K562 (cell line): ENCODE measurements around the gene CELF4.

ENCODE experiments used
- CBX1 ChIP-seq: sonication (generic); IDR thresholded peaks from 2 replicates; pipeline ENCODE4 v1.6.1; 2016; ENCODE audit warnings: antibody characterized with exemption, low read depth, mild to moderate bottlenecking
- FOXK2 ChIP-seq, 2 experiments: fragments of 450-650 bp; IDR thresholded peaks in 1 of 2; conservative IDR thresholded peaks in 1 of 2; 2 replicates each; pipeline ENCODE4 v1.6.1; 2016; ENCODE audit warnings: low read depth in 2 of 2, mild to moderate bottlenecking in 1 of 2
- GATA2 ChIP-seq: sonication (generic); formaldehyde crosslinking; IDR thresholded peaks from 2 replicates; pipeline ENCODE4 v1.4.0; 2020; ENCODE audit warnings: mild to moderate bottlenecking, missing genetic modification reagents
- IFI16 ChIP-seq: fragments of 250-450 bp; sonication (Bioruptor Pico); IDR thresholded peaks from 2 replicates; pipeline ENCODE4 v2.1.2; 2022; ENCODE audit warnings: mild to moderate bottlenecking, inconsistent platforms
- MAFK ChIP-seq: IDR thresholded peaks from 2 replicates; pipeline ENCODE4 v1.6.1; 2011; ENCODE audit warnings: low read length, improper control_type of control experiment
- SNRNP70 ChIP-seq: fragments of 200-400 bp; formaldehyde crosslinking; optimal IDR thresholded peaks from 2 replicates; pipeline ENCODE3; 2017; ENCODE audit warnings: low read depth, low read length
- TCF7 ChIP-seq: sonication (generic); IDR thresholded peaks from 2 replicates; pipeline ENCODE4 v1.6.1; 2016; ENCODE audit warnings: antibody characterized with exemption, borderline replicate concordance
- TF ChIP-seq, protein P1 (sequence below): sonication (generic); formaldehyde crosslinking; IDR thresholded peaks from 2 replicates; pipeline ENCODE4 v1.8.0; 2023; ENCODE audit warnings: mild to moderate bottlenecking, missing genetic modification reagents
- TF ChIP-seq, protein P2 (sequence below): sonication (generic); formaldehyde crosslinking; IDR thresholded peaks from 2 replicates; pipeline ENCODE4 v1.8.1; 2023; ENCODE audit warnings: mild to moderate bottlenecking, missing genetic modification reagents
- TF ChIP-seq, protein P3 (sequence below), 3 experiments: IDR thresholded peaks in 2 of 3; conservative IDR thresholded peaks in 1 of 3; 2 replicates each; pipeline ENCODE4 v1.5.1; 2011 to 2012; ENCODE audit warnings: low read length in 3 of 3, mild to moderate bottlenecking in 3 of 3, control low read depth in 2 of 3, improper control_type of control experiment in 1 of 3, inconsistent platforms in 1 of 3, low read depth in 1 of 3, mixed read lengths in 1 of 3, moderate library complexity in 1 of 3; ENCODE audit not compliant: insufficient read depth in 2 of 3
- TF ChIP-seq, protein P4 (sequence below): sonication (generic); formaldehyde crosslinking; IDR thresholded peaks from 2 replicates; pipeline ENCODE4 v1.8.1; 2023; ENCODE audit warnings: mild to moderate bottlenecking, missing genetic modification reagents

DNA sequence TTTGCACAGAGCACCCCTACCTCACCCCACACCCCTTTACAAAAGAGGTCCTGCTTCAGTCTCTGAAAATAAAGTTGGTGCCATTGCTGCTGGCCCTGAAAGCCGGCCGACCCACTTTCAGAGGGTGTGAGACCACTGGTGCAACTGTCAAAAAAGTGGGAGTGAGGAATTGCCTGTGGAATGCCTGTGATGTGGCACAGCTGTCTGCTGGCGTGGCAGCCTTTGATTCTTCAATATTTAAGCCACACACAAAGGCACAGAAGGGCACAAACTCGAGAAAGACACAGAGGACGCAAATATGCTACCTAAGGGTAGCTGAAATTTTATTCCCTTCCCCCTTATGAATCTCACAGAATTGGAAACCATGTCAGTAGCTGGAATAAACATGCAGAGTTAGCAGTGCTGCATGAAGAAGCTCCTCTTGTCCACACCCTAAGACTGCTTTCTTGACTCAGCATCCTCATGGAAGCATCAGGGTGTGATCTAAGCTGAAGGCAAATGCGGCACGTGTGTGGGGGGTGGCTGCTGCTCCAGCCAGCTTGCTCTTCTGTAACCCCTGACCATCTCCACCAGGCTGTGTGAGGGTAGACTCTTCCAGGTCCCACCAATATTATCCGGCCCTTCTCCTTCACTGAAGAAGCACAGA is 92.3 kb downstream of the CELF4 start:
- TF ChIP-seq, protein P1, sequence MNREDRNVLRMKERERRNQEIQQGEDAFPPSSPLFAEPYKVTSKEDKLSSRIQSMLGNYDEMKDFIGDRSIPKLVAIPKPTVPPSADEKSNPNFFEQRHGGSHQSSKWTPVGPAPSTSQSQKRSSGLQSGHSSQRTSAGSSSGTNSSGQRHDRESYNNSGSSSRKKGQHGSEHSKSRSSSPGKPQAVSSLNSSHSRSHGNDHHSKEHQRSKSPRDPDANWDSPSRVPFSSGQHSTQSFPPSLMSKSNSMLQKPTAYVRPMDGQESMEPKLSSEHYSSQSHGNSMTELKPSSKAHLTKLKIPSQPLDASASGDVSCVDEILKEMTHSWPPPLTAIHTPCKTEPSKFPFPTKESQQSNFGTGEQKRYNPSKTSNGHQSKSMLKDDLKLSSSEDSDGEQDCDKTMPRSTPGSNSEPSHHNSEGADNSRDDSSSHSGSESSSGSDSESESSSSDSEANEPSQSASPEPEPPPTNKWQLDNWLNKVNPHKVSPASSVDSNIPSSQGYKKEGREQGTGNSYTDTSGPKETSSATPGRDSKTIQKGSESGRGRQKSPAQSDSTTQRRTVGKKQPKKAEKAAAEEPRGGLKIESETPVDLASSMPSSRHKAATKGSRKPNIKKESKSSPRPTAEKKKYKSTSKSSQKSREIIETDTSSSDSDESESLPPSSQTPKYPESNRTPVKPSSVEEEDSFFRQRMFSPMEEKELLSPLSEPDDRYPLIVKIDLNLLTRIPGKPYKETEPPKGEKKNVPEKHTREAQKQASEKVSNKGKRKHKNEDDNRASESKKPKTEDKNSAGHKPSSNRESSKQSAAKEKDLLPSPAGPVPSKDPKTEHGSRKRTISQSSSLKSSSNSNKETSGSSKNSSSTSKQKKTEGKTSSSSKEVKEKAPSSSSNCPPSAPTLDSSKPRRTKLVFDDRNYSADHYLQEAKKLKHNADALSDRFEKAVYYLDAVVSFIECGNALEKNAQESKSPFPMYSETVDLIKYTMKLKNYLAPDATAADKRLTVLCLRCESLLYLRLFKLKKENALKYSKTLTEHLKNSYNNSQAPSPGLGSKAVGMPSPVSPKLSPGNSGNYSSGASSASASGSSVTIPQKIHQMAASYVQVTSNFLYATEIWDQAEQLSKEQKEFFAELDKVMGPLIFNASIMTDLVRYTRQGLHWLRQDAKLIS (CRISPR knock-in tag), result no peak
- TF ChIP-seq IFI16 (CRISPR knock-in tag), result no peak
- TF ChIP-seq, protein P2, sequence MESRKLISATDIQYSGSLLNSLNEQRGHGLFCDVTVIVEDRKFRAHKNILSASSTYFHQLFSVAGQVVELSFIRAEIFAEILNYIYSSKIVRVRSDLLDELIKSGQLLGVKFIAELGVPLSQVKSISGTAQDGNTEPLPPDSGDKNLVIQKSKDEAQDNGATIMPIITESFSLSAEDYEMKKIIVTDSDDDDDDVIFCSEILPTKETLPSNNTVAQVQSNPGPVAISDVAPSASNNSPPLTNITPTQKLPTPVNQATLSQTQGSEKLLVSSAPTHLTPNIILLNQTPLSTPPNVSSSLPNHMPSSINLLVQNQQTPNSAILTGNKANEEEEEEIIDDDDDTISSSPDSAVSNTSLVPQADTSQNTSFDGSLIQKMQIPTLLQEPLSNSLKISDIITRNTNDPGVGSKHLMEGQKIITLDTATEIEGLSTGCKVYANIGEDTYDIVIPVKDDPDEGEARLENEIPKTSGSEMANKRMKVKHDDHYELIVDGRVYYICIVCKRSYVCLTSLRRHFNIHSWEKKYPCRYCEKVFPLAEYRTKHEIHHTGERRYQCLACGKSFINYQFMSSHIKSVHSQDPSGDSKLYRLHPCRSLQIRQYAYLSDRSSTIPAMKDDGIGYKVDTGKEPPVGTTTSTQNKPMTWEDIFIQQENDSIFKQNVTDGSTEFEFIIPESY (CRISPR knock-in tag), result no peak
- TF ChIP-seq CBX1, result no peak
- TF ChIP-seq MAFK, result no peak
- TF ChIP-seq, protein P3, sequence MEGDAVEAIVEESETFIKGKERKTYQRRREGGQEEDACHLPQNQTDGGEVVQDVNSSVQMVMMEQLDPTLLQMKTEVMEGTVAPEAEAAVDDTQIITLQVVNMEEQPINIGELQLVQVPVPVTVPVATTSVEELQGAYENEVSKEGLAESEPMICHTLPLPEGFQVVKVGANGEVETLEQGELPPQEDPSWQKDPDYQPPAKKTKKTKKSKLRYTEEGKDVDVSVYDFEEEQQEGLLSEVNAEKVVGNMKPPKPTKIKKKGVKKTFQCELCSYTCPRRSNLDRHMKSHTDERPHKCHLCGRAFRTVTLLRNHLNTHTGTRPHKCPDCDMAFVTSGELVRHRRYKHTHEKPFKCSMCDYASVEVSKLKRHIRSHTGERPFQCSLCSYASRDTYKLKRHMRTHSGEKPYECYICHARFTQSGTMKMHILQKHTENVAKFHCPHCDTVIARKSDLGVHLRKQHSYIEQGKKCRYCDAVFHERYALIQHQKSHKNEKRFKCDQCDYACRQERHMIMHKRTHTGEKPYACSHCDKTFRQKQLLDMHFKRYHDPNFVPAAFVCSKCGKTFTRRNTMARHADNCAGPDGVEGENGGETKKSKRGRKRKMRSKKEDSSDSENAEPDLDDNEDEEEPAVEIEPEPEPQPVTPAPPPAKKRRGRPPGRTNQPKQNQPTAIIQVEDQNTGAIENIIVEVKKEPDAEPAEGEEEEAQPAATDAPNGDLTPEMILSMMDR (IDR thresholded peaks at IDR 0.05 in 2 of 3, conservative IDR thresholded peaks at IDR 0.05 in 1 of 3; ENCODE audit: insufficient read depth in 2 of 3, low read depth in 1 of 3, low read length in 3 of 3), result no peak
- TF ChIP-seq TCF7, result no peak
- TF ChIP-seq GATA2, result no peak
- no peak for TF ChIP-seq FOXK2 (conservative IDR thresholded peaks at IDR 0.05 in 1 of 2, IDR thresholded peaks at IDR 0.05 in 1 of 2; ENCODE audit: low read depth in 2 of 2)
- no peak for TF ChIP-seq SNRNP70
- TF ChIP-seq, protein P4, sequence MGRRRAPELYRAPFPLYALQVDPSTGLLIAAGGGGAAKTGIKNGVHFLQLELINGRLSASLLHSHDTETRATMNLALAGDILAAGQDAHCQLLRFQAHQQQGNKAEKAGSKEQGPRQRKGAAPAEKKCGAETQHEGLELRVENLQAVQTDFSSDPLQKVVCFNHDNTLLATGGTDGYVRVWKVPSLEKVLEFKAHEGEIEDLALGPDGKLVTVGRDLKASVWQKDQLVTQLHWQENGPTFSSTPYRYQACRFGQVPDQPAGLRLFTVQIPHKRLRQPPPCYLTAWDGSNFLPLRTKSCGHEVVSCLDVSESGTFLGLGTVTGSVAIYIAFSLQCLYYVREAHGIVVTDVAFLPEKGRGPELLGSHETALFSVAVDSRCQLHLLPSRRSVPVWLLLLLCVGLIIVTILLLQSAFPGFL (CRISPR knock-in tag), result no peak
